ENCODE measurements around the gene NUDT4. TPM values are rescaled to one million over a fixed set of nuclear protein-coding genes. Genes with fewer than 3 reads are reported as not detected.
A peak's percentile ranks its signal among the peaks of the same experiment; 100 is the strongest.

Gene NUDT4
- total RNA-seq: 44.0 and 49.7 TPM in 2 replicates
- long read RNA-seq, full-length matches to known transcripts: 27 of 57 reads
- long read RNA-seq, partial matches to known transcripts: 26 of 57 reads
- long read RNA-seq, other reads (novel, unspliced or antisense): 4 of 57 reads

DNA sequence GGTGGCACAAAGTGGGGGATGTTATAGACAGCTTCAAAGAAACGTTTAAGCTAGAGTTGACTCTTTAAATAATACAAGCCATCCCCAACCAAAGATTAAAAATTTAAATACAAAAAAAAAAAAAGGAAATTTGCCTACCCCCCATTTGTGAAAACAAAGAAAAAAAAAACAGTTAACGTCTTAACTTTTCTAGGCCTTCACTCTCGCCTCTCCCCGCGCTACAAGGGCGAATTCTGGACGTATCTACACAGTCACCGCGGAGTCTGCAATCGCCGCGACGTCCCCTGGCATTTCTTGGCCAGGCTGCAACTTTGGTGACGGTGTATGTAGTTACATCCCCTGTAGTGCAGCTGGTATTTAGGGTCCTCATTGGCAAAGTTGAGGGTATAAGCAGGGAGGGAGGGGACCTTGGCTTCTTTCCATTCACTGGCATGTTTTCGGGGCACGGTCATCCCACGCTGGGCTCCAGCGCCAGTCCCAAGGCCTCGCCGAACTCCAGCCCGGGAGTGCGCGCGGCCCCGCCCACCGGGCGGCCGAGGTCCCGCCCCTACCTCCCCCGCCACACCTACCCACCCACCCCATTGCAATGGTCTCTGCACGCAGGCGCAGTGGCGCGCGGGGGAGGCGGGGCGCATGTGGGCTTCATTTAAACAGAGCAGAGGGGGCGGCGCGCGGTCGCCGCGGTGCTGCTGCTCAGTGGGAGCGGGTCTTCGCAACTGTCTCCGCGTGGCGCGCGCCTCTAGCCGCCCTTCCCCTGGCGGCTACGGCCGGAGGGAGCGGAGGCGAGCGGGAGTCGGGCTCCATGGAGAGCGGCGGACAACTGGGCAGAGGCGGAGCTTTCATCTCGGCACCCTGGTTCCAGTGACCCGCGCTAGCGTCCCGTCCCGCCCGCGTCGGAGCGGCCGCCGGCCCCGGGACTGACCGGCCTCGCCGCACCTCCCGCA lies at the start of gene NUDT4:
Gene NUDT4 (plus strand): TSS at position 674 of the 944 bp plus-strand sequence. CDS start 398 bp downstream, outside the sequence.
- no peaks in the 10 kb centered on the region for H3K9me3 Mint-ChIP-seq (ENCODE audit: unreplicated experiment)
- TF ChIP-seq, protein P1, sequence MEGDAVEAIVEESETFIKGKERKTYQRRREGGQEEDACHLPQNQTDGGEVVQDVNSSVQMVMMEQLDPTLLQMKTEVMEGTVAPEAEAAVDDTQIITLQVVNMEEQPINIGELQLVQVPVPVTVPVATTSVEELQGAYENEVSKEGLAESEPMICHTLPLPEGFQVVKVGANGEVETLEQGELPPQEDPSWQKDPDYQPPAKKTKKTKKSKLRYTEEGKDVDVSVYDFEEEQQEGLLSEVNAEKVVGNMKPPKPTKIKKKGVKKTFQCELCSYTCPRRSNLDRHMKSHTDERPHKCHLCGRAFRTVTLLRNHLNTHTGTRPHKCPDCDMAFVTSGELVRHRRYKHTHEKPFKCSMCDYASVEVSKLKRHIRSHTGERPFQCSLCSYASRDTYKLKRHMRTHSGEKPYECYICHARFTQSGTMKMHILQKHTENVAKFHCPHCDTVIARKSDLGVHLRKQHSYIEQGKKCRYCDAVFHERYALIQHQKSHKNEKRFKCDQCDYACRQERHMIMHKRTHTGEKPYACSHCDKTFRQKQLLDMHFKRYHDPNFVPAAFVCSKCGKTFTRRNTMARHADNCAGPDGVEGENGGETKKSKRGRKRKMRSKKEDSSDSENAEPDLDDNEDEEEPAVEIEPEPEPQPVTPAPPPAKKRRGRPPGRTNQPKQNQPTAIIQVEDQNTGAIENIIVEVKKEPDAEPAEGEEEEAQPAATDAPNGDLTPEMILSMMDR (IDR thresholded peaks at IDR 0.05): no peak
- H3K27ac Mint-ChIP-seq (ENCODE audit: unreplicated experiment): peak within 1 kb of the TSS; percentile 99
- no peaks in the 10 kb centered on the region for H3K27me3 Mint-ChIP-seq (ENCODE audit: unreplicated experiment)
- no peaks in the 10 kb centered on the region for H3K36me3 Mint-ChIP-seq (ENCODE audit: unreplicated experiment)
- peak; percentile 99 for DNase-seq (ENCODE audit: extremely low spot score, unreplicated experiment)
- H3K4me3 Mint-ChIP-seq (ENCODE audit: unreplicated experiment): peak within 1 kb of the TSS; percentile 100
- H3K4me1 Mint-ChIP-seq (ENCODE audit: unreplicated experiment): peaks cover 53% of the 10 kb centered on the region

DNA sequence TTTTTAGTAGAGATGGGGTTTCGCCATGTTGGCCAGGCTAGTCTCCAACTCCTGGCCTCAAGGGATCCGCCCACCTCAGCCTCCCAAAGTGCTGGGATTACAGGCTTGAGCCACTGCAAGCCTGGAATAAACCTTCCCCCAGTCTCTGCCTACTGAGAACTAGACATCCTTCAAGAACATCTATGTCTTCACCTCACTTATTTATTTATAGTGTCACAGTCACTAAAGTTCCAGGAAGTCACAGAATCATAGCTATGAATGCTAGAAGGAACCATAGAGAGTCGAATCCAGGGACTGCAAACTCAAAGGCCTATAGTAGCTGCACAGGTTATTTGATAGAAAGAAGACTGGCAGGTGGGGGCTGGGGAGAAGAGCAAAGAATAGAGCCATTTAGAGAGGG lies 44.7 kb upstream of the NUDT4 start:
- H3K4me3 Mint-ChIP-seq (ENCODE audit: unreplicated experiment): no peak overlapping the region
- H3K36me3 Mint-ChIP-seq (ENCODE audit: unreplicated experiment): no peaks in the 10 kb centered on the region
- no peak for DNase-seq (ENCODE audit: extremely low spot score, unreplicated experiment)
- H3K9me3 Mint-ChIP-seq (ENCODE audit: unreplicated experiment): no peaks in the 10 kb centered on the region
- H3K27ac Mint-ChIP-seq (ENCODE audit: unreplicated experiment): no peak overlapping the region
- peaks cover 11% of the 10 kb centered on the region for H3K4me1 Mint-ChIP-seq (ENCODE audit: unreplicated experiment)
- TF ChIP-seq, protein P1 (IDR thresholded peaks at IDR 0.05): no peak
- H3K27me3 Mint-ChIP-seq (ENCODE audit: unreplicated experiment): no peaks in the 10 kb centered on the region

DNA sequence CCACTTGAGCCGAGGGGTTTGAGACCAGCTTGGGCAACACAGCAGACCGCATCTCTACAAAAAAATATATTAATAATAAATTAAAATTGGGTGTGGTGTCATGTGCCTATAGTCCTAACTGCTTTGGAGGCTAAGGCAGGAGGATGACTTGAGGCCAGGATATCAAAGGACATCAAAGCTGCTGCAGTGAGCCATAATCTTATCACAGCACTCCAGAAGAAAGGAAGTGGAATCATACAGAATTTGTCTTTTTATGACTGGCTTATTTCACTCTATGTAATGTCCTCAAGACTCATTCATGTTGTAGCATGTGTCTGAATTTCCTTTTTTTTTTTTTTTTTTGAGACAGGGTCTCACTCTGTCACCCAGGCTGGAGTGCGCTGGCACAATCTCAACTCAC lies 43.9 kb upstream of the NUDT4 start:
- Mint-ChIP-seq H3K4me1 (ENCODE audit: unreplicated experiment) (peaks cover 11% of the 10 kb centered on the region), H3K4me3 (ENCODE audit: unreplicated experiment) (no peak overlapping the region), H3K27me3 (ENCODE audit: unreplicated experiment) (no peaks in the 10 kb centered on the region), H3K27ac (ENCODE audit: unreplicated experiment) (no peak overlapping the region), H3K36me3 (ENCODE audit: unreplicated experiment) (no peaks in the 10 kb centered on the region), H3K9me3 (ENCODE audit: unreplicated experiment) (no peaks in the 10 kb centered on the region)
- DNase-seq (ENCODE audit: extremely low spot score, unreplicated experiment): no peak
- TF ChIP-seq, protein P1 (IDR thresholded peaks at IDR 0.05): no peak

DNA sequence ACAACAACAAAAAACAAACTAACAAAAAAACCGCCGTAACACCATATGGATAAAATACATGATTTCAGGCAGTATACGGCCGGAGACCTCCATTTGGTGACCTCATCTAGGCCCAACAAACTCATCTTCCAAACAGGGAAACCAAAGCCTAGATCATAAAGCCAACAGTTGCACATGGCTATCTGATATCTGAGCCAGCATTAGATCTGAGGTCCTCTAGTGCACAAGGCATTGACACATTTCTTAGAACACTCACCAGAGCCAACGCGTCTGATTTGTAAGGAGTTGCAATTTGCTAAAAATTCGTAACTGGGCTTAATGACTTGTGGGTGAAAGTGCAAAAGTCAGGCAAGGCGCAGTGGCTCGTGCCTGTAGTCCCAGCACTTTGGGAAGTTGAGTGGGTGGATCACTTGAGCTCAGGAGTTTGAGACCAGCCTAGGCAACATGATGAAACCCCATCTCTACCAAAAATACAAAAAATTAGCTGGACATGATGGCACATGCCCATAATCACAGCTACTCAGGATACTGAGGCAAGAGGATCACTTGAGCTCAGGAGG lies 42.0 kb upstream of the NUDT4 start:
- H3K4me1 Mint-ChIP-seq (ENCODE audit: unreplicated experiment): peaks cover 11% of the 10 kb centered on the region
- no peaks in the 10 kb centered on the region for H3K27me3 Mint-ChIP-seq (ENCODE audit: unreplicated experiment)
- no peak overlapping the region for H3K4me3 Mint-ChIP-seq (ENCODE audit: unreplicated experiment)
- no peak for DNase-seq (ENCODE audit: extremely low spot score, unreplicated experiment)
- H3K9me3 Mint-ChIP-seq (ENCODE audit: unreplicated experiment): no peaks in the 10 kb centered on the region
- no peaks in the 10 kb centered on the region for H3K36me3 Mint-ChIP-seq (ENCODE audit: unreplicated experiment)
- no peak overlapping the region for H3K27ac Mint-ChIP-seq (ENCODE audit: unreplicated experiment)
- TF ChIP-seq, protein P1 (IDR thresholded peaks at IDR 0.05): no peak

DNA sequence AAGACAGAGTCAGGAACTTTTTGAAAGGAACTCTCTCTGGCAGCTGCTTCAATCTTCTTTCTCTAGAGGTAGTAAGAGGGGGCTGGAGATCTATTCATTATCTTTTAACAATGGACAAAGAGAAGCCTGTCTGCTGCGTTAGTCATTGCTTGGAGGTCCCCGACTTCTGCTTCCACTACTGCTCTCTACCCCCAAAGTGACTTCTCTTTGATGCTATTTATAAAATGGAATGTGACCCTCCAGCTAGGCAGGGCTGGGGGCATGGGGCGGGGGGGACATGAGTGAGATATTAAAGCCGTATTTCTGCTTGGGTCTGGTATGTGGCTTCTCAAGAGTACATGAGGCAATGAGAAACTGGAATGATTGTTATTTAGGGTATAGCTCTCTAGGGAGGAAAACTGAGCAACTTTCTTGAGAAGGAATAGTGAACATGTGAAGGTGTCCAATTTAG lies 41.4 kb upstream of the NUDT4 start:
- no peak for DNase-seq (ENCODE audit: extremely low spot score, unreplicated experiment)
- Mint-ChIP-seq H3K36me3 (ENCODE audit: unreplicated experiment) (no peaks in the 10 kb centered on the region), H3K4me1 (ENCODE audit: unreplicated experiment) (peaks cover 11% of the 10 kb centered on the region), H3K27me3 (ENCODE audit: unreplicated experiment) (no peaks in the 10 kb centered on the region), H3K4me3 (ENCODE audit: unreplicated experiment) (peak overlapping the region; percentile 7), H3K9me3 (ENCODE audit: unreplicated experiment) (no peaks in the 10 kb centered on the region), H3K27ac (ENCODE audit: unreplicated experiment) (peak overlapping the region; percentile 5)
- TF ChIP-seq, protein P1 (IDR thresholded peaks at IDR 0.05): no peak

Data from osteocyte (in vitro differentiated cells).